ENCODE measurements around the gene THSD4. TPM values are rescaled to one million over a fixed set of nuclear protein-coding genes. Genes with fewer than 3 reads are reported as not detected.

THSD4 gene
- polyA plus RNA-seq (2011; rRNA removed) = 40.7 and 47.4 TPM in 2 replicates
- 11.8 and 13.5 TPM in 2 replicates for polyA plus RNA-seq (2012; cell fraction: cytosol; rRNA removed)
- polyA plus RNA-seq (2012; cell fraction: nucleus; rRNA removed) = 29.7 and 30.3 TPM in 2 replicates
- polyA plus RNA-seq (2017; fragmentation: RNase III; extraction: RNeasy Plus Mini Kit Qiagen cat#74134 plus additional on column Dnase treatment) = 14.6 to 15.8 TPM (median 15.3 TPM) in 3 replicates
- 79.8 and 103 TPM in 2 replicates for polyA minus RNA-seq (2011; rRNA and poly(A)+ RNA removed)

DNA sequence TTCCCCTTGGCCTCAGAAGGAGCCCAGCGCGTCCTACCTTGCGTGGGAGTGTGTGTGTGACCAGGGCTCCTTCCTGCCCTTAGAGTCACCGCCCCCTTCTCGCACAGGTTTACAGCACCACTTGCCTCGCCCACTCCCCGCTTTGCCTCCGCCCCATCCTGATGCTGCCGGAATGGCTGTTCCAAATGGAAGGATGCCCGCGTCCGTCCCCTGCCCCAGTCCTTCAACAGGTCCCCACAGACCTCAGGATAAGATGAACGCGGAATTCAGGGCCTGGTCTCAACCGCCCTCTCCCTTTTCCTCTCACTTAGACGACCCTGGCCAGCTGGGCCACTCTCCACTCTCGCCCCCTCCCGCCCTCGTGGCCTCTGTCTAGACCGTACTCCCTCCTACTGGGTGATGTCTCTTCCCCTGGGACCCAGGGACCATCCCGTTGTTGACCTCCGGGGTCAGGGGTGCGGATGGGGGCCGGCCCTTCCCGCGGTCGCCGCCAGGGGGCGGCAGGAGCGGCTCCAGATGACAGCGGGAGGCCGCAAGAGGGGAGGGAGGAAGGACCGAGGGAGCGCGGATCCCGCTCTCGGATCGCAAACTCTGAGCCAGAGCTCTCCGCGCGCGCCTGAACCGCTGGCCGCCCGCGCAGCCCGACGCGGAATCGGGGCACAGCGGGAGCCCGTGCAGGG is at the start of gene THSD4:
THSD4 (plus strand) TSS at position 585 of the 680 bp plus-strand sequence.
- DNase-seq (ENCODE audit: low read depth in 1 of 2, low spot score in 1 of 2) = peak; percentile 93 to 99
- POLR2A ChIA-PET = interaction anchor here (0.6 to 1.5 kb wide), 4 partner anchors 137 to 1639 kb away, joined by 3 to 6 read pairs (median 4); no protein-coding TSS in a partner anchor
- peaks cover 54% of the 10 kb centered on the region for H3K4me1 ChIP-seq
- H3K9me3 ChIP-seq = no peaks in the 10 kb centered on the region
- ATAC-seq = peak; percentile 76 to 79
- 2% methylated on average over 29 of the region's 52 CpGs for WGBS (ENCODE audit: missing lambda C conversion rate)
- no peak for FAIRE-seq
- peak within 1 kb of the TSS; percentile 93 to 94 for H3K27ac ChIP-seq
- CTCF ChIA-PET = interaction anchor here (0.6 to 8.1 kb wide), 59 partner anchors 8 to 1478 kb away, joined by 3 to 52 read pairs (median 3); no protein-coding TSS in a partner anchor
- H3K4me3 ChIP-seq = peak within 1 kb of the TSS; percentile 59
- H3K4me2 ChIP-seq = peak within 1 kb of the TSS; percentile 83
- TF ChIP-seq BHLHE40 (IDR thresholded peaks at IDR 0.05; ENCODE audit: low read depth, low read length) (no peak), EHMT2 (IDR thresholded peaks at IDR 0.05; ENCODE audit: low read depth) (no peak), POLR2A (IDR thresholded peaks at IDR 0.05; ENCODE audit: low read length) (peak; percentile 48), CHD4 (IDR thresholded peaks at IDR 0.05; ENCODE audit: borderline replicate concordance) (peak; percentile 49; the same call in 1 of the 2 replicates), ZC3H11A (IDR thresholded peaks at IDR 0.05) (no peak), RARB (CRISPR knock-in tag; IDR thresholded peaks at IDR 0.05) (0 out of 2 replicates have a peak, but pooled peaks have one; percentile 36), JUN (IDR thresholded peaks at IDR 0.05) (peak; percentile 40 to 62; a peak in 2 of 5 replicates), NFE2L2 (conservative IDR thresholded peaks at IDR 0.05; ENCODE audit: low read length) (no peak), CBX8 (IDR thresholded peaks at IDR 0.05) (no peak), TFCP2L1 (CRISPR knock-in tag; IDR thresholded peaks at IDR 0.05) (0 out of 2 replicates have a peak, but pooled peaks have one; percentile 4), GATA3 (IDR thresholded peaks at IDR 0.05; ENCODE audit: borderline replicate concordance) (peak; percentile 24), FOSL2 (IDR thresholded peaks at IDR 0.05) (no peak), FOSL2 (CRISPR knock-in tag; IDR thresholded peaks at IDR 0.05) (peak; percentile 41), RAD21 (conservative IDR thresholded peaks at IDR 0.05 in 1 of 2, IDR thresholded peaks at IDR 0.05 in 1 of 2) (peak; percentile 77 to 92), NR3C1 (IDR thresholded peaks at IDR 0.05) (no peak), EHF (CRISPR knock-in tag; IDR thresholded peaks at IDR 0.05) (0 out of 2 replicates have a peak, but pooled peaks have one; percentile 75), SMC3 (IDR thresholded peaks at IDR 0.05) (peak; percentile 98), RFX5 (IDR thresholded peaks at IDR 0.05) (no peak), CEBPB (IDR thresholded peaks at IDR 0.05) (no peak), ZFP36 (IDR thresholded peaks at IDR 0.05; ENCODE audit: borderline replicate concordance, partially characterized antibody) (no peak), MAZ (IDR thresholded peaks at IDR 0.05; ENCODE audit: borderline replicate concordance, low read depth, low read length) (peak; percentile 29; the same call in 1 of the 2 replicates), HOXB5 (CRISPR knock-in tag; IDR thresholded peaks at IDR 0.05) (0 out of 2 replicates have a peak, but pooled peaks have one; percentile 45), JUNB (IDR thresholded peaks at IDR 0.05) (0 out of 2 replicates have a peak, but pooled peaks have one; percentile 25), FOXS1 (CRISPR knock-in tag; IDR thresholded peaks at IDR 0.05) (no peak), KDM1A (IDR thresholded peaks at IDR 0.05; ENCODE audit: low read depth) (no peak), HEYL (CRISPR knock-in tag; IDR thresholded peaks at IDR 0.05) (no peak)
- TF ChIP-seq, protein P1, sequence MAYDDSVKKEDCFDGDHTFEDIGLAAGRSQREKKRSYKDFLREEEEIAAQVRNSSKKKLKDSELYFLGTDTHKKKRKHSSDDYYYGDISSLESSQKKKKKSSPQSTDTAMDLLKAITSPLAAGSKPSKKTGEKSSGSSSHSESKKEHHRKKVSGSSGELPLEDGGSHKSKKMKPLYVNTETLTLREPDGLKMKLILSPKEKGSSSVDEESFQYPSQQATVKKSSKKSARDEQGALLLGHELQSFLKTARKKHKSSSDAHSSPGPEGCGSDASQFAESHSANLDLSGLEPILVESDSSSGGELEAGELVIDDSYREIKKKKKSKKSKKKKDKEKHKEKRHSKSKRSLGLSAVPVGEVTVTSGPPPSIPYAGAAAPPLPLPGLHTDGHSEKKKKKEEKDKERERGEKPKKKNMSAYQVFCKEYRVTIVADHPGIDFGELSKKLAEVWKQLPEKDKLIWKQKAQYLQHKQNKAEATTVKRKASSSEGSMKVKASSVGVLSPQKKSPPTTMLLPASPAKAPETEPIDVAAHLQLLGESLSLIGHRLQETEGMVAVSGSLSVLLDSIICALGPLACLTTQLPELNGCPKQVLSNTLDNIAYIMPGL (CRISPR knock-in tag; IDR thresholded peaks at IDR 0.05; ENCODE audit: borderline replicate concordance) = peak; percentile 71; the same call in 1 of the 2 replicates
- TF ChIP-seq, protein P2, sequence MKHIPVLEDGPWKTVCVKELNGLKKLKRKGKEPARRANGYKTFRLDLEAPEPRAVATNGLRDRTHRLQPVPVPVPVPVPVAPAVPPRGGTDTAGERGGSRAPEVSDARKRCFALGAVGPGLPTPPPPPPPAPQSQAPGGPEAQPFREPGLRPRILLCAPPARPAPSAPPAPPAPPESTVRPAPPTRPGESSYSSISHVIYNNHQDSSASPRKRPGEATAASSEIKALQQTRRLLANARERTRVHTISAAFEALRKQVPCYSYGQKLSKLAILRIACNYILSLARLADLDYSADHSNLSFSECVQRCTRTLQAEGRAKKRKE (CRISPR knock-in tag; IDR thresholded peaks at IDR 0.05; ENCODE audit: low read depth) = 0 out of 2 replicates have a peak, but pooled peaks have one; percentile 25
- TF ChIP-seq, protein P3, sequence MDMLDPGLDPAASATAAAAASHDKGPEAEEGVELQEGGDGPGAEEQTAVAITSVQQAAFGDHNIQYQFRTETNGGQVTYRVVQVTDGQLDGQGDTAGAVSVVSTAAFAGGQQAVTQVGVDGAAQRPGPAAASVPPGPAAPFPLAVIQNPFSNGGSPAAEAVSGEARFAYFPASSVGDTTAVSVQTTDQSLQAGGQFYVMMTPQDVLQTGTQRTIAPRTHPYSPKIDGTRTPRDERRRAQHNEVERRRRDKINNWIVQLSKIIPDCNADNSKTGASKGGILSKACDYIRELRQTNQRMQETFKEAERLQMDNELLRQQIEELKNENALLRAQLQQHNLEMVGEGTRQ (IDR thresholded peaks at IDR 0.05) = no peak
- TF ChIP-seq, protein P4, sequence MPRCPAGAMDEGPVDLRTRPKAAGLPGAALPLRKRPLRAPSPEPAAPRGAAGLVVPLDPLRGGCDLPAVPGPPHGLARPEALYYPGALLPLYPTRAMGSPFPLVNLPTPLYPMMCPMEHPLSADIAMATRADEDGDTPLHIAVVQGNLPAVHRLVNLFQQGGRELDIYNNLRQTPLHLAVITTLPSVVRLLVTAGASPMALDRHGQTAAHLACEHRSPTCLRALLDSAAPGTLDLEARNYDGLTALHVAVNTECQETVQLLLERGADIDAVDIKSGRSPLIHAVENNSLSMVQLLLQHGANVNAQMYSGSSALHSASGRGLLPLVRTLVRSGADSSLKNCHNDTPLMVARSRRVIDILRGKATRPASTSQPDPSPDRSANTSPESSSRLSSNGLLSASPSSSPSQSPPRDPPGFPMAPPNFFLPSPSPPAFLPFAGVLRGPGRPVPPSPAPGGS (IDR thresholded peaks at IDR 0.05) = no peak; the same call in 1 of the 3 replicates
- TF ChIP-seq, protein P5, sequence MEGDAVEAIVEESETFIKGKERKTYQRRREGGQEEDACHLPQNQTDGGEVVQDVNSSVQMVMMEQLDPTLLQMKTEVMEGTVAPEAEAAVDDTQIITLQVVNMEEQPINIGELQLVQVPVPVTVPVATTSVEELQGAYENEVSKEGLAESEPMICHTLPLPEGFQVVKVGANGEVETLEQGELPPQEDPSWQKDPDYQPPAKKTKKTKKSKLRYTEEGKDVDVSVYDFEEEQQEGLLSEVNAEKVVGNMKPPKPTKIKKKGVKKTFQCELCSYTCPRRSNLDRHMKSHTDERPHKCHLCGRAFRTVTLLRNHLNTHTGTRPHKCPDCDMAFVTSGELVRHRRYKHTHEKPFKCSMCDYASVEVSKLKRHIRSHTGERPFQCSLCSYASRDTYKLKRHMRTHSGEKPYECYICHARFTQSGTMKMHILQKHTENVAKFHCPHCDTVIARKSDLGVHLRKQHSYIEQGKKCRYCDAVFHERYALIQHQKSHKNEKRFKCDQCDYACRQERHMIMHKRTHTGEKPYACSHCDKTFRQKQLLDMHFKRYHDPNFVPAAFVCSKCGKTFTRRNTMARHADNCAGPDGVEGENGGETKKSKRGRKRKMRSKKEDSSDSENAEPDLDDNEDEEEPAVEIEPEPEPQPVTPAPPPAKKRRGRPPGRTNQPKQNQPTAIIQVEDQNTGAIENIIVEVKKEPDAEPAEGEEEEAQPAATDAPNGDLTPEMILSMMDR (IDR thresholded peaks at IDR 0.05) = peak; percentile 99
- TF ChIP-seq, protein P6, sequence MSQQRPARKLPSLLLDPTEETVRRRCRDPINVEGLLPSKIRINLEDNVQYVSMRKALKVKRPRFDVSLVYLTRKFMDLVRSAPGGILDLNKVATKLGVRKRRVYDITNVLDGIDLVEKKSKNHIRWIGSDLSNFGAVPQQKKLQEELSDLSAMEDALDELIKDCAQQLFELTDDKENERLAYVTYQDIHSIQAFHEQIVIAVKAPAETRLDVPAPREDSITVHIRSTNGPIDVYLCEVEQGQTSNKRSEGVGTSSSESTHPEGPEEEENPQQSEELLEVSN (IDR thresholded peaks at IDR 0.05; ENCODE audit: borderline replicate concordance, low read depth) = peak; percentile 30; the same call in 1 of the 2 replicates
- TF ChIP-seq, protein P7, sequence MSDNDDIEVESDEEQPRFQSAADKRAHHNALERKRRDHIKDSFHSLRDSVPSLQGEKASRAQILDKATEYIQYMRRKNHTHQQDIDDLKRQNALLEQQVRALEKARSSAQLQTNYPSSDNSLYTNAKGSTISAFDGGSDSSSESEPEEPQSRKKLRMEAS (IDR thresholded peaks at IDR 0.05) = peak; percentile 81

Data from A549 (cell line).